Prostate gland (tissue), 2 donors: ENCODE results near the gene SUGCT.

Experiments used
- POLR2AphosphoS5 ChIP-seq: sonication (generic); formaldehyde crosslinking; IDR thresholded peaks from one replicate; pipeline ENCODE4 v1.6.1; 2017; ENCODE audit warnings: antibody characterized with exemption
- TF ChIP-seq, protein P1 (sequence below), 4 experiments: fragments of 200-600 bp in 2 of 4; fragments of 450-650 bp in 2 of 4; sonication (generic) in 2 of 4; IDR thresholded peaks; 1 replicate in 3 of 4; 2 replicates in 1 of 4; pipeline ENCODE4 v1.5.1; 2016 to 2019; ENCODE audit warnings: antibody characterized with exemption in 4 of 4, mild to moderate bottlenecking in 2 of 4, moderate library complexity in 2 of 4

GRCh38 chr7:40428421-40428820, 293.6 kb downstream of the SUGCT start:
- TF ChIP-seq, protein P1, sequence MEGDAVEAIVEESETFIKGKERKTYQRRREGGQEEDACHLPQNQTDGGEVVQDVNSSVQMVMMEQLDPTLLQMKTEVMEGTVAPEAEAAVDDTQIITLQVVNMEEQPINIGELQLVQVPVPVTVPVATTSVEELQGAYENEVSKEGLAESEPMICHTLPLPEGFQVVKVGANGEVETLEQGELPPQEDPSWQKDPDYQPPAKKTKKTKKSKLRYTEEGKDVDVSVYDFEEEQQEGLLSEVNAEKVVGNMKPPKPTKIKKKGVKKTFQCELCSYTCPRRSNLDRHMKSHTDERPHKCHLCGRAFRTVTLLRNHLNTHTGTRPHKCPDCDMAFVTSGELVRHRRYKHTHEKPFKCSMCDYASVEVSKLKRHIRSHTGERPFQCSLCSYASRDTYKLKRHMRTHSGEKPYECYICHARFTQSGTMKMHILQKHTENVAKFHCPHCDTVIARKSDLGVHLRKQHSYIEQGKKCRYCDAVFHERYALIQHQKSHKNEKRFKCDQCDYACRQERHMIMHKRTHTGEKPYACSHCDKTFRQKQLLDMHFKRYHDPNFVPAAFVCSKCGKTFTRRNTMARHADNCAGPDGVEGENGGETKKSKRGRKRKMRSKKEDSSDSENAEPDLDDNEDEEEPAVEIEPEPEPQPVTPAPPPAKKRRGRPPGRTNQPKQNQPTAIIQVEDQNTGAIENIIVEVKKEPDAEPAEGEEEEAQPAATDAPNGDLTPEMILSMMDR (IDR thresholded peaks at IDR 0.05), result no peak
- TF ChIP-seq POLR2AphosphoS5, result no peak
